HL-60 (cell line): ENCODE measurements around the gene SLC45A1.

Experiments used
- DNase-seq, 2 experiments: peaks; one replicate each; pipeline ENCODE4 v3.0.0-alpha.2; 2010 to 2020; ENCODE audit warnings: low read depth in 1 of 2, low spot score in 1 of 2
- H3K27ac ChIP-seq: fragments of 250-450 bp; sonication (Bioruptor Pico); replicated peaks from 2 replicates; pipeline ENCODE4 v1.5.1; 2020; ENCODE audit warnings: mild to moderate bottlenecking, moderate library complexity
- H3K27me3 ChIP-seq: fragments of 250-450 bp; sonication (Bioruptor Pico); 2 replicates; pipeline ENCODE4 v1.5.1; 2021; ENCODE audit warnings: mild to moderate bottlenecking, moderate library complexity; ENCODE audit not compliant: insufficient read depth, poor library complexity, severe bottlenecking
- H3K4me3 ChIP-seq: replicated peaks from 2 replicates; pipeline ENCODE4 v1.5.1; 2011; ENCODE audit warnings: mild to moderate bottlenecking, control low read depth, low read length; ENCODE audit not compliant: insufficient read depth
- GABPA ChIP-seq: IDR thresholded peaks from 2 replicates; pipeline ENCODE4 v1.6.1; 2012; ENCODE audit warnings: low read depth
- POLR2AphosphoS5 ChIP-seq: IDR thresholded peaks from 2 replicates; pipeline ENCODE4 v1.6.1; 2012; ENCODE audit warnings: low read depth
- SPI1 ChIP-seq: IDR thresholded peaks from 2 replicates; pipeline ENCODE4 v1.6.1; 2012; ENCODE audit warnings: low read depth, mild to moderate bottlenecking, borderline replicate concordance
- long read RNA-seq: library from polyadenylated mRNA; unstranded; transcript quantifications from one replicate; pipeline ENCODE4 v2.0.0, GENCODE V29; 2020
- TF ChIP-seq, protein P1 (sequence below): IDR thresholded peaks from 2 replicates; pipeline ENCODE4 v1.6.1; 2012; ENCODE audit warnings: low read depth; ENCODE audit not compliant: insufficient replicate concordance
- TF ChIP-seq, protein P2 (sequence below): IDR thresholded peaks from one replicate; pipeline ENCODE4 v1.5.1; 2011; ENCODE audit warnings: low read length, control low read depth, inconsistent platforms; ENCODE audit not compliant: insufficient read depth

The SLC45A1 gene
- long read RNA-seq, result 0 reads

DNA sequence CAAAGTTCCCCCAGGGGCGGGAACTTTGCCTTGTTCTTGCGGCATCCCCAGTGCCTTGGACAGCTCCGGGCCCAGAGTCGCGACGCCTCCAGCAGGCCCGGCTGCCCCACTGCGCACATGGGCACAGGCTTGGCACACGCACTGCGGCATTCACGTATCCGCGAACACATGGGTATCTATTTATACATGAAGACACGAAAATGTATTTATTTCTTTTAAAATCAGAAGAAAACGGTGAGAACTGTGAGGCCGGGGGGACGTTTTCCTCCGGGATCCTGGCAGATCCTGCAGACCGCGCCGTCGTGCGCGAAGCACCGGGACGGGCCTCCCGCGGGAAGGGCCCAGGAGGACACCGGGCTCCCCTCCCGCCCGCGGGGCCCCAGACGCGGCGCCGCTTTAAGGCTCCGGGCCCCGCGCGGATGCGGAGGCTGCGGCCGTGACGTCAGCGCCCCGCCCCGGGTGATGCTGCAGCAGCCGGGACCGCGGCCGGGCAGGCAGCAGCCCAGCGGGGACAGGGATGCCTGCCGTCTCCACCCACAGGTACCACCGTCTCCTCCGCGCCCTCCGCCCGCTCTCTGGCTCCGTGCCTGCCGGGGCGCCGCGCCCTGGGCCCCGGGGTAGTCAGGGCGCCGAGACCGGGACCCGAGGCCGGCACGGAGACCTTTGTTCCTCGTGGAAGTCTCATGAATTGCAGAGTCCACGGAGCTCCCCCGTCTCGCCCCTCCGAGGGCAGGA, at the start of gene SLC45A1:
SLC45A1 (plus strand) TSS at position 468 of the 735 bp plus-strand sequence. CDS start 6,216 bp downstream, outside the sequence.
- DNase-seq, result peak; percentile 17 to 24
- peak within 1 kb of the TSS; percentile 33 for H3K4me3 ChIP-seq
- no peak for TF ChIP-seq SPI1
- no peak for TF ChIP-seq GABPA
- TF ChIP-seq, protein P1, sequence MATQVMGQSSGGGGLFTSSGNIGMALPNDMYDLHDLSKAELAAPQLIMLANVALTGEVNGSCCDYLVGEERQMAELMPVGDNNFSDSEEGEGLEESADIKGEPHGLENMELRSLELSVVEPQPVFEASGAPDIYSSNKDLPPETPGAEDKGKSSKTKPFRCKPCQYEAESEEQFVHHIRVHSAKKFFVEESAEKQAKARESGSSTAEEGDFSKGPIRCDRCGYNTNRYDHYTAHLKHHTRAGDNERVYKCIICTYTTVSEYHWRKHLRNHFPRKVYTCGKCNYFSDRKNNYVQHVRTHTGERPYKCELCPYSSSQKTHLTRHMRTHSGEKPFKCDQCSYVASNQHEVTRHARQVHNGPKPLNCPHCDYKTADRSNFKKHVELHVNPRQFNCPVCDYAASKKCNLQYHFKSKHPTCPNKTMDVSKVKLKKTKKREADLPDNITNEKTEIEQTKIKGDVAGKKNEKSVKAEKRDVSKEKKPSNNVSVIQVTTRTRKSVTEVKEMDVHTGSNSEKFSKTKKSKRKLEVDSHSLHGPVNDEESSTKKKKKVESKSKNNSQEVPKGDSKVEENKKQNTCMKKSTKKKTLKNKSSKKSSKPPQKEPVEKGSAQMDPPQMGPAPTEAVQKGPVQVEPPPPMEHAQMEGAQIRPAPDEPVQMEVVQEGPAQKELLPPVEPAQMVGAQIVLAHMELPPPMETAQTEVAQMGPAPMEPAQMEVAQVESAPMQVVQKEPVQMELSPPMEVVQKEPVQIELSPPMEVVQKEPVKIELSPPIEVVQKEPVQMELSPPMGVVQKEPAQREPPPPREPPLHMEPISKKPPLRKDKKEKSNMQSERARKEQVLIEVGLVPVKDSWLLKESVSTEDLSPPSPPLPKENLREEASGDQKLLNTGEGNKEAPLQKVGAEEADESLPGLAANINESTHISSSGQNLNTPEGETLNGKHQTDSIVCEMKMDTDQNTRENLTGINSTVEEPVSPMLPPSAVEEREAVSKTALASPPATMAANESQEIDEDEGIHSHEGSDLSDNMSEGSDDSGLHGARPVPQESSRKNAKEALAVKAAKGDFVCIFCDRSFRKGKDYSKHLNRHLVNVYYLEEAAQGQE, result no peak
- no peak for TF ChIP-seq POLR2AphosphoS5
- TF ChIP-seq, protein P2, sequence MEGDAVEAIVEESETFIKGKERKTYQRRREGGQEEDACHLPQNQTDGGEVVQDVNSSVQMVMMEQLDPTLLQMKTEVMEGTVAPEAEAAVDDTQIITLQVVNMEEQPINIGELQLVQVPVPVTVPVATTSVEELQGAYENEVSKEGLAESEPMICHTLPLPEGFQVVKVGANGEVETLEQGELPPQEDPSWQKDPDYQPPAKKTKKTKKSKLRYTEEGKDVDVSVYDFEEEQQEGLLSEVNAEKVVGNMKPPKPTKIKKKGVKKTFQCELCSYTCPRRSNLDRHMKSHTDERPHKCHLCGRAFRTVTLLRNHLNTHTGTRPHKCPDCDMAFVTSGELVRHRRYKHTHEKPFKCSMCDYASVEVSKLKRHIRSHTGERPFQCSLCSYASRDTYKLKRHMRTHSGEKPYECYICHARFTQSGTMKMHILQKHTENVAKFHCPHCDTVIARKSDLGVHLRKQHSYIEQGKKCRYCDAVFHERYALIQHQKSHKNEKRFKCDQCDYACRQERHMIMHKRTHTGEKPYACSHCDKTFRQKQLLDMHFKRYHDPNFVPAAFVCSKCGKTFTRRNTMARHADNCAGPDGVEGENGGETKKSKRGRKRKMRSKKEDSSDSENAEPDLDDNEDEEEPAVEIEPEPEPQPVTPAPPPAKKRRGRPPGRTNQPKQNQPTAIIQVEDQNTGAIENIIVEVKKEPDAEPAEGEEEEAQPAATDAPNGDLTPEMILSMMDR, result no peak
- H3K27ac ChIP-seq, result no peak within 1 kb of the TSS
- H3K27me3 ChIP-seq, result peaks cover 26% of the 10 kb centered on the region

DNA sequence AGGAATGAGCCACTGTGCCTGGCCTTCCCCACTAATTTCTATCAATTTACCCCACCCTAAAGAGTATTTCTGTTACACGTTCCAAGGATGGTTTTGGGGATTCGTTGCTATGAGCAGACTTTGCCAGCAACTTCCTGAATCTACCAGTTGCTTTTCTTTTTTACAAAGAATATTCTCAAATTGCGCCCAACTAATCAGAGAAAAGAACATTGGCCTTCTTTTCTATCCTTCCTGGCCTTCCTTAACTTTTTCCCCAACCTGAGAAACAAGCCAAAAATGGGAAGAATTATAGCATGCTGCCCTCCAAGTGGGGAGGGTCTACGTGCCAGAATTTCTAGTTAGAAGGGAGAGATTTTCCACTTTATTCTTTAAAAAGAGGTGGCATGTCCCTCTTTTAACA, 44.9 kb upstream of the SLC45A1 start:
- H3K27me3 ChIP-seq, result no peaks in the 10 kb centered on the region
- no peak overlapping the region for H3K27ac ChIP-seq
- no peak for DNase-seq
- no peak overlapping the region for H3K4me3 ChIP-seq
- TF ChIP-seq, protein P2, result no peak
- TF ChIP-seq, protein P1, result no peak
- TF ChIP-seq POLR2AphosphoS5, result no peak
- TF ChIP-seq SPI1, result no peak
- no peak for TF ChIP-seq GABPA

DNA sequence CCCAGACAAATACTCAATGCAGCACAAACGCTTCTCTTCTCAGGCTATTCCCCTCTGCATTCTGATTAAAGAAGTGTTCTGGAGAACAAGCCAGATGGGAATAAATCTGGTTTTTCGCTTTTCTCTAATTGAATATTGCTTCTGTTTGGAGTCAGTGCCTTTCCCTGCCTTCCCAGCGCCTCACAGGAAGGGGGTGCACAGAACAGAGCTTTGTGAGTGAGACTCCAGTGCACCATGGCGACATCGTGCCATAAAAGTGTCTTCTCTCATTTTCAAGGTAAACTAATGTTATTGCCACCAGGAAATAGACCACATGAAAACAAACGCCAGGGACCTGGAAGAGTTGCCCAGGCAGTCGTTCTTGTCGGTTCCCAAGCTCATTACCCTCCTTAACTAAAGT, 43.6 kb upstream of the SLC45A1 start:
- H3K4me3 ChIP-seq, result no peak overlapping the region
- no peak overlapping the region for H3K27ac ChIP-seq
- H3K27me3 ChIP-seq, result no peaks in the 10 kb centered on the region
- no peak for DNase-seq
- TF ChIP-seq GABPA (no peak), POLR2AphosphoS5 (no peak), SPI1 (no peak)
- TF ChIP-seq, protein P1, result no peak
- TF ChIP-seq, protein P2, result no peak
